PC-3 (cell line): Measurements from ENCODE around the gene SLC2A4. TPM values are rescaled to one million over a fixed set of nuclear protein-coding genes. Genes with fewer than 3 reads are reported as not detected.
"Not testable (repeated sequence)": the region's sequence is repeated elsewhere in the genome, so short reads cannot be mapped to it uniquely, and the experiment has no call there.

ENCODE experiments used
- ATAC-seq: fragments of 200-7000 bp; cut with Tn5 transposase; 2 replicates; pipeline ENCODE4 v1.9.1; 2020; ENCODE audit warnings: mild to moderate bottlenecking, moderate library complexity
- BruUV-seq: library from RNA; stranded (reverse); fragments of 400-500 nt; replicated peaks from 2 replicates; lab custom pipeline; 2021; lab: Mats Ljungman, UMichigan
- CTCF ChIA-PET: fragments of 300-600 bp; sonication (Branson Sonifier 250); formaldehyde crosslinking; loops from one replicate; lab custom pipeline; 2022; ENCODE audit warnings: antibody characterized with exemption; lab: Charles Lee
- POLR2A ChIA-PET: fragments of 300-600 bp; sonication (Branson Sonifier 250); formaldehyde crosslinking; loops from one replicate; lab custom pipeline; 2022; ENCODE audit warnings: antibody characterized with exemption; ENCODE audit not compliant: unreplicated experiment; lab: Charles Lee
- DNase-seq: peaks from one replicate; pipeline ENCODE4 v3.0.0-alpha.2; 2015
- H2AFZ ChIP-seq: fragments of 300-600 bp; sonication (generic); 2 replicates; pipeline ENCODE4 v1.6.0; 2016; ENCODE audit warnings: antibody characterized with exemption, low read length
- H3F3A ChIP-seq: fragments of 300-600 bp; sonication (generic); one replicate; pipeline ENCODE4 v1.6.0; 2017; ENCODE audit warnings: antibody characterized with exemption, low read length, control low read depth, mild to moderate bottlenecking; ENCODE audit not compliant: unreplicated experiment
- H3K27ac ChIP-seq: fragments of 300-600 bp; sonication (generic); 2 replicates; pipeline ENCODE4 v1.5.1; 2016; ENCODE audit warnings: mild to moderate bottlenecking, low read length
- H3K27me3 ChIP-seq: fragments of 300-600 bp; sonication (generic); 2 replicates; pipeline ENCODE4 v1.6.1; 2016; ENCODE audit warnings: low read length, mixed read lengths
- H3K36me3 ChIP-seq: fragments of 300-600 bp; sonication (generic); 2 replicates; pipeline ENCODE4 v1.6.1; 2016; ENCODE audit warnings: low read depth, mixed run types, low read length, mixed read lengths
- H3K4me1 ChIP-seq: fragments of 300-600 bp; sonication (generic); 2 replicates; pipeline ENCODE4 v1.5.1; 2016; ENCODE audit warnings: low read length; ENCODE audit not compliant: insufficient read depth
- H3K4me2 ChIP-seq: fragments of 300-600 bp; sonication (generic); 2 replicates; pipeline ENCODE4 v1.6.0; 2016; ENCODE audit warnings: low read length
- H3K4me3 ChIP-seq: fragments of 300-600 bp; sonication (generic); 2 replicates; pipeline ENCODE4 v1.5.1; 2016; ENCODE audit warnings: mild to moderate bottlenecking, low read length, mixed read lengths
- H3K79me2 ChIP-seq: fragments of 300-600 bp; sonication (generic); 2 replicates; pipeline ENCODE4 v1.6.1; 2017; ENCODE audit warnings: low read length, mixed read lengths
- H3K9ac ChIP-seq: fragments of 300-600 bp; sonication (generic); 2 replicates; pipeline ENCODE4 v1.6.0; 2016; ENCODE audit warnings: mild to moderate bottlenecking, low read length
- H3K9me2 ChIP-seq: fragments of 300-600 bp; sonication (generic); replicated peaks from 2 replicates; pipeline ENCODE4 v1.6.1; 2016; ENCODE audit warnings: mixed run types, low read length, mixed read lengths
- H3K9me3 ChIP-seq: fragments of 300-600 bp; sonication (generic); 2 replicates; pipeline ENCODE4 v1.6.1; 2016; ENCODE audit warnings: low read length, mixed read lengths
- H4K20me1 ChIP-seq: fragments of 300-600 bp; sonication (generic); 2 replicates; pipeline ENCODE4 v1.6.1; 2016; ENCODE audit warnings: low read length, mixed read lengths
- EZH2 ChIP-seq: fragments of 300-600 bp; sonication (generic); IDR thresholded peaks from one replicate; pipeline ENCODE4 v1.6.1; 2017; ENCODE audit warnings: antibody characterized with exemption, mild to moderate bottlenecking, low read length; ENCODE audit not compliant: unreplicated experiment
- EZH2phosphoT487 ChIP-seq: fragments of 300-600 bp; sonication (generic); IDR thresholded peaks from 2 replicates; pipeline ENCODE4 v1.6.1; 2018; ENCODE audit warnings: mild to moderate bottlenecking, antibody characterized with exemption, low read length, borderline replicate concordance
- intact Hi-C: fragments of 100-400 bp; cut with micrococcal nuclease; formaldehyde crosslinking; loops from 2 replicates; pipeline ENCODE4 v1.9.0; 2023
- total RNA-seq: library from RNA; depleted of rRNA; stranded (reverse); fragments of >200 nt; gene quantifications from 2 replicates; pipeline ENCODE4 v1.2.3, GENCODE V29; 2014
- TF ChIP-seq, protein P1 (sequence below): fragments of 300-600 bp; sonication (generic); conservative IDR thresholded peaks from 2 replicates; pipeline ENCODE4 v1.5.1; 2017; ENCODE audit warnings: antibody characterized with exemption, low read depth, mild to moderate bottlenecking, low read length

SLC2A4 gene
- total RNA-seq, 1 experiment from 2014 or later = 0.29 TPM

DNA sequence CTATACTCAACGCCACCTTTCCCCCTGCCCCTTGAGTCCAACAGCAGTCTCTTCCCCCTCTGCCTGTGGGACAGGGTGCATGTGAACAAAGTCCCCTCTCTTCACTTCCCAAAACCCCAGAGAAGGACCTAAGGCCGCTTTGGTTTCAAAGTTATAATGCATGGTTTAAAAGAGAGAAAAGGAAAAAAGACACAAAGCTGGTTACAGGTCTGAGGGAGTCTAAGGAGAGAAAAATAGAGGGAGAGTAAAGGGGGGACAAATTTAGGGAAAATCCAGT lies 38.1 kb upstream of the SLC2A4 start:
- ATAC-seq (no peak), DNase-seq (no peak)
- Histone ChIP-seq H3K36me3 (peaks cover 5% of the 10 kb centered on the region; the same call in 1 of the 2 replicates), H3K4me1 (peaks cover 17% of the 10 kb centered on the region), H3K9ac (peak overlapping the region; percentile 89), H4K20me1 (no peaks in the 10 kb centered on the region), H3K79me2 (peaks cover 53% of the 10 kb centered on the region), H3K9me2 (no peaks in the 10 kb centered on the region), H3K4me3 (peak overlapping the region; percentile 86), H3K4me2 (peak overlapping the region; percentile 99), H2AFZ (peak overlapping the region; percentile 80; the same call in 1 of the 2 replicates), H3K27ac (peak overlapping the region; percentile 10; the same call in 1 of the 2 replicates), H3F3A (no peaks in the 10 kb centered on the region), H3K27me3 (no peaks in the 10 kb centered on the region), H3K9me3 (no peaks in the 10 kb centered on the region)
- POLR2A ChIA-PET = no interaction called here
- BruUV-seq = TSS peak; percentile 20
- TF ChIP-seq, protein P1, sequence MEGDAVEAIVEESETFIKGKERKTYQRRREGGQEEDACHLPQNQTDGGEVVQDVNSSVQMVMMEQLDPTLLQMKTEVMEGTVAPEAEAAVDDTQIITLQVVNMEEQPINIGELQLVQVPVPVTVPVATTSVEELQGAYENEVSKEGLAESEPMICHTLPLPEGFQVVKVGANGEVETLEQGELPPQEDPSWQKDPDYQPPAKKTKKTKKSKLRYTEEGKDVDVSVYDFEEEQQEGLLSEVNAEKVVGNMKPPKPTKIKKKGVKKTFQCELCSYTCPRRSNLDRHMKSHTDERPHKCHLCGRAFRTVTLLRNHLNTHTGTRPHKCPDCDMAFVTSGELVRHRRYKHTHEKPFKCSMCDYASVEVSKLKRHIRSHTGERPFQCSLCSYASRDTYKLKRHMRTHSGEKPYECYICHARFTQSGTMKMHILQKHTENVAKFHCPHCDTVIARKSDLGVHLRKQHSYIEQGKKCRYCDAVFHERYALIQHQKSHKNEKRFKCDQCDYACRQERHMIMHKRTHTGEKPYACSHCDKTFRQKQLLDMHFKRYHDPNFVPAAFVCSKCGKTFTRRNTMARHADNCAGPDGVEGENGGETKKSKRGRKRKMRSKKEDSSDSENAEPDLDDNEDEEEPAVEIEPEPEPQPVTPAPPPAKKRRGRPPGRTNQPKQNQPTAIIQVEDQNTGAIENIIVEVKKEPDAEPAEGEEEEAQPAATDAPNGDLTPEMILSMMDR = no peak
- intact Hi-C loops = loop anchor here (5.0 kb wide), 1 partner anchor 64 kb away; the partner anchor contains the start of gene EIF5A
- CTCF ChIA-PET = no interaction called here

DNA sequence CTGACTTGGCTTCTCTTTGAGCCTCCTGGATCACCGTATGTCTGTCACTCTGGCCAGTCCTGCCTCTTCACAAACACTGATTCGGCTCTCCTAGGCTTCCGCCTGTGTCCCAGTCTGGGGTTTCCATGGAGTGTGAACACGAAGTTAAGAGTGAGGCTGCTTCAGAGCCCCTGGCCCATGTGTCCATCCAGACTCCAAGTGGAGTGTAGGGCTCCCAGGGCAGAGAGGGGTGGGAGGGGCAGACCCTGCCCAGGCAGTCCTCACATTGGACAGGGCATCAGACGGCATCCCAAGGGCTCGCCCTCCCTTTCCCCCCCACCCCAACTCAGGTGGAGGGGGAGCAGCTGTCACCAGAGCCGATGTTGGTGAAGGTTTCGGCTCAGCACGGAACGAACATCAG lies 37.7 kb upstream of the SLC2A4 start:
- Histone ChIP-seq H3K79me2 (peaks cover 54% of the 10 kb centered on the region), H3K4me1 (peaks cover 17% of the 10 kb centered on the region)
- DNase-seq, H3K27me3 ChIP-seq, H3K9ac ChIP-seq, H2AFZ ChIP-seq, POLR2A ChIA-PET, CTCF ChIA-PET, H3K4me2 ChIP-seq, H4K20me1 ChIP-seq, H3K9me3 ChIP-seq, H3K36me3 ChIP-seq, H3F3A ChIP-seq, ATAC-seq, BruUV-seq, H3K9me2 ChIP-seq, H3K27ac ChIP-seq, H3K4me3 ChIP-seq: not testable (repeated sequence)
- intact Hi-C loops = loop anchor here (5.0 kb wide), 1 partner anchor 63 kb away; the partner anchor contains the start of gene EIF5A

DNA sequence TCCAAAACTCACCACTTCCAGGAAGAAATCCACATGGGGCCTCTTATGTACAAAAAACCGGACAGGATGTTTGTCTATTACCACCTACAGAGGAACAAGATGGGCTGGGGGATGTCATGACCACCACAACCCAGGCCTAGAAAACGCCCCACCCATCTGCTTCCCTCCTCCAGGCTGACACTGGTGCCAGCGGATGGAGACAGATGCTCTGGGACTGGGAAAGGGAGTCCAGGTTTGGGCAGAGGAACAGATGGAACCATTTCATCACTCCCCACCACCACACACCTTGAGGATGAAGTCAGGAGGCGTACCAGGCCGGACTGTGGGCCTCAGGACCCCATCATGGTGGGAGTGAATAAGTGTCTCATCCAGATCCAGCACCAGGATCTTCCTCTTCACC lies 34.7 kb upstream of the SLC2A4 start:
- Histone ChIP-seq H3K79me2 (peaks cover 54% of the 10 kb centered on the region), H4K20me1 (0 out of 2 replicates have a peak, but pooled peaks cover 5% of the 10 kb centered on the region), H3K27ac (no peak overlapping the region), H3K36me3 (peaks cover 5% of the 10 kb centered on the region; the same call in 1 of the 2 replicates), H3K4me3 (no peak overlapping the region), H3K4me1 (peaks cover 8% of the 10 kb centered on the region; the same call in 1 of the 2 replicates), H3K27me3 (no peaks in the 10 kb centered on the region), H3F3A (no peaks in the 10 kb centered on the region), H3K9ac (no peak overlapping the region), H3K9me2 (no peaks in the 10 kb centered on the region), H2AFZ (no peak overlapping the region), H3K9me3 (no peaks in the 10 kb centered on the region), H3K4me2 (no peak overlapping the region)
- ATAC-seq = no peak
- TF ChIP-seq, protein P1 = no peak
- TF ChIP-seq EZH2phosphoT487 (no peak), EZH2 (no peak)
- intact Hi-C loops = no loop called here
- no TSS peak for BruUV-seq
- DNase-seq = no peak
- ChIA-PET POLR2A (no interaction called here), CTCF (no interaction called here)
